Brain pericyte (primary cell): ENCODE results near the gene BCKDHB.
"Not testable (repeated sequence)": the region's sequence is repeated elsewhere in the genome, so short reads cannot be mapped to it uniquely, and the experiment has no call there.

ENCODE experiments used
- DNase-seq: peaks from one replicate; pipeline ENCODE4 v3.0.0-alpha.2; 2012; ENCODE audit warnings: low read depth, low spot score

Gene BCKDHB

DNA sequence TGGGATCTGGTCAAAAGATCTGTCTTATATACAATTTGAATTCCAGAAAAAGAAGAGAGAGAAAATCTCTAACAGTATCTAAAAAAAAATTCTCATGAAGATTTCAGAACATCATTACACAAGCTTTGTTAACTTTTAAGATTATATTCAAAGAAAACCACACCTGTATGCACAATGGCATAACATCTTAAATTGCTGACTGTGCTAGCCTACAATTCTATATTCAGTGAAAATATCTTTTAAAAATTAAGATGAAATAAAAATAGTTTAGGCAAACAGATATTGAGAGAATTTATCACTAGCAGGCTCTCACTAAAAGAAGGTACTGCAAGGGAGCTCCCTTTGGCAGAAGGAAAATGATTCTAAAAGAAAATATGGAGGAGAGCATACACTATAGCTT, 100.3 kb downstream of the BCKDHB start:
- no peak for DNase-seq

DNA sequence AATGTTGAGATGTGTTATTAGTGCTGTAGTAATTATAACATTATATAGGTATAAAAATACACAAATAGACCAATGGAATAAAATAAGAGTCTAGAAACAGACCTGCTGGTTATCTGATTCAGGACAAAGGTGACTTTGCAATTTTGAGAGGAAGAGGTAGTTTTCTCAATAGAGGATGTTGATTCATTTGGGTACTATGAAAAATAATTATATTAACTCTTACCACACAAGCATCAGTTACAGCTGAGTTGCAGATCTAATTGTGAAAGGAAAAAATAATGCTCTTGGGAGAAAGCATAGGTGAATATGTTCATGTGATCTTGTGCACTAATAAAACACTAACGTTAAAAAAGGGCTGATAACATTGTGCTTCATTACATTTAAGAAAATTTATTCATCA, 103.0 kb downstream of the BCKDHB start:
- DNase-seq = no peak

- DNase-seq = no peak
Measured at GRCh38 chr6:80210618-80211017, 104.1 kb downstream of the BCKDHB start.

- no peak for DNase-seq
Measured at GRCh38 chr6:80211286-80211685, 104.8 kb downstream of the BCKDHB start.

GRCh38 chr6:80211890-80212289, 105.4 kb downstream of the BCKDHB start:
- not testable (repeated sequence) for DNase-seq

- no peak for DNase-seq
Measured at GRCh38 chr6:80214436-80215022, 108.1 kb downstream of the BCKDHB start.

- DNase-seq = no peak
Measured at GRCh38 chr6:80215063-80215462, 108.6 kb downstream of the BCKDHB start.

DNA sequence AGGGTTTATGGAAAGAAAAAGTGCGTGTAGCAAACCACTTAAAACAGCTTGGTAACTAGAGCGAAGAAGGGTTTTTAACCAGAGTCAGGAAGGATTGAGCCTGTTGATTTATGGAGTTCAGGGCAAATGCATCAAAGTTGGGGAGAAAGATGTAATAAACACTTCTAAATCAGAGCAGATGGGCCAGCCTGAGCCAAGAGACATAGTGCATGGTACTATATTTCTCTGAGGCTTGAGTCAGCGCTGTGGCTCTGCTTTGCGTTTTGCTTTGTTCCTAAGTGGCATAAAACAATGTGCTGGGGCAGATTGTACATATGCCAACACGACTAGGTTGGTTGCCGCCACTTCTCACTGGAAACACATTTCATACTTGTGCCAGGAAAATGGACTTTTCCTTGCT, 111.3 kb downstream of the BCKDHB start:
- DNase-seq = no peak

GRCh38 chr6:80223743-80224212, 117.3 kb downstream of the BCKDHB start:
- no peak for DNase-seq

GRCh38 chr6:80226151-80226550, 119.7 kb downstream of the BCKDHB start:
- DNase-seq = no peak

DNA sequence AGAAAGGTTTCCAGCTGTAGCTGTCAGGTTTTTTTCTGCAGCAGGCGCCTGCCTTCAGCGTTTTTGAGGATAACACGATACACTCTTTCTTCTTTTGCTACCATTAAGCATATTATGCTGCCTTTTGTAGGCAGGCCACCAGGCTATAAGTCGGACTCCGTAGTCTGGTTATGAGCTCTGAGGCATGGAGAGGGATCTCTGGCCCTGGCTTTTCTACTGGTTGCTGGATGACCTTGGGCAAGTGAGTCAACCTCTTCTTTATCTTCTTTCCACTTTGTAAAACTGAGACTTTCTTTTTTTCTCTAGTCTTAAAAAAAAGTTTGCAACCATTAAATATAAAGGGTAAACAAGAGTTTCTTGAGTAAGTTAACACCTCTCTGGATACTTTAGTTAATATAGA, 120.2 kb downstream of the BCKDHB start:
- DNase-seq = no peak

DNA sequence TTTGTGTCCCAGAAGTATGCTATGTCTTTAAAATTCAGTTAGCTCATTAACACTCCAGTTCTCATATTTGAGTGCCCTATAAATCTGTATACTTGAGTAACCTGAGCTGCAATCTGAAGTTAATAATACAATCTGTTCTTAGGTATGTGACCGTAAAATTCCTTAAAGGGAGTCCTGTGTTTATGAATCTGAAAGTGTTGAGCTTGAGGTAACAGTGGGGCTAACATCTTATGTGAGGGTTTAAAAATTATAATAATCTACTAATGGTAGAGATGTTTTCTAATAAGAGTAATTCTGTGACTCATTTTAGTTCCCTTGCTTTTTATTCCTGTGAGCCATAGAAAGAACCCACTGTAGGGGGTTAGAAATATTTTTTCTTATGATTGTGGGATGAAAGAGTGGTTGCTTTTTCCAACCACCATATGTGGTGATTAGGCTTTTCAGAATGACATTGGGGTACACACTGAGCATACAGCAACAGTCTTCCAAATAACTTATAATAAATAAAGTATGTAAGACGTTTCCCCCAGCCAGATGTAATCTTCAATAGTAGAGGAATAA, 121.2 kb downstream of the BCKDHB start:
- no peak for DNase-seq

DNA sequence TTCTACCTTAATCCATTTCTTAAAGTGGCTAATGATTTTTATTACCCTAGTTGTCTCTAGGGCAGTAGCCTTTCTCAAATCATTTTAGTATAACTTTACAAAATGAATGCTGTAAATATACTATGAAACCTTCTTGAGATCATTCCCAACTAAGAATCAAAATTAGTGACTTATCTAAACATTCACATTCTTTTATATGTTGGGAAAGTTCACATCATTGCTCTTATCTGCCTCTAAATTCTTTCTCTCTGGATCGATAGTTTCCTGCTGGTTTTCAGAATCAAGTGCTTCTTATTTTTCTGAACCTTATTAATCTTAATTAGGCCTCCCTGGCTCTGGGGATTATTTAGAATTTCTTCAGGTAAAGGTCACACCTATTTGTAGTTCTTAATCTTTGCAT, 126.8 kb downstream of the BCKDHB start:
- no peak for DNase-seq

DNA sequence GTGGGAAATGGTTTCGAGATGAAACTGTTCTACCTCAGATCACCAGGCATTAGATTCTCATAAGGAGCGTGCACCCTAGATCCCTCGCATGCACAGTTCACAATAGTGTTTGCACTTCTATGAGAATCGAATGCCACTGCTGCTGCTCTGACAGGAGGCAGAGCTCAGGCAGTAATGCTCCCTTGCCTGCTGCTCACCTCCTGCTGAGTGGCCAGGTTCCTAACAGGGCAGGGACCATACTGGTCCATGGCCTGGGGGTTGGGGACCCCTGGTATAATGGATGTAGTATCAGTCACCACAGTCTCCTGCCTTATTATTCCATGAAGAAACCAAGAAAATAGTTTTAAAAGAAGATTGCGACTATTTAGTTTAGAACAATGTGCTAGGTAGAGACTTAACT, 127.5 kb downstream of the BCKDHB start:
- no peak for DNase-seq

- no peak for DNase-seq
Measured at GRCh38 chr6:80234401-80234800, 127.9 kb downstream of the BCKDHB start.

DNA sequence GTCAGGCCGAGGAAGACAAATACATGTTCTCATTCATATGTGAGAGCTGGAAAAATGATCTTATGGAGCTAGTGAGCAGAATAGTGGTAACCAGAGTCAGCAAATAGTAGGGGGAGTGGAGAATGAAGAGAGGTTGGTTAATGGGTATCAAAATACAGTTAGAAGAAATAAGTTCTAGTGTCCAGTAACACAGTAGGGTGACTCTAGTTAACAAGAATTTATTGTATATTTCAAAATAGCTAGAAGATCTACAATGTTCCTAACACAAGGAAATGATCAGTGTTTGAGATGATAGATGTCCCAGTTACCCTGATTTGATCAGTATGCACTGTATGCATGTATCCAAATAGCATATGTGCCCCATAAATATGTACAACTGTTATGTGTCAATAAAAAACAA, 128.4 kb downstream of the BCKDHB start:
- no peak for DNase-seq

DNA sequence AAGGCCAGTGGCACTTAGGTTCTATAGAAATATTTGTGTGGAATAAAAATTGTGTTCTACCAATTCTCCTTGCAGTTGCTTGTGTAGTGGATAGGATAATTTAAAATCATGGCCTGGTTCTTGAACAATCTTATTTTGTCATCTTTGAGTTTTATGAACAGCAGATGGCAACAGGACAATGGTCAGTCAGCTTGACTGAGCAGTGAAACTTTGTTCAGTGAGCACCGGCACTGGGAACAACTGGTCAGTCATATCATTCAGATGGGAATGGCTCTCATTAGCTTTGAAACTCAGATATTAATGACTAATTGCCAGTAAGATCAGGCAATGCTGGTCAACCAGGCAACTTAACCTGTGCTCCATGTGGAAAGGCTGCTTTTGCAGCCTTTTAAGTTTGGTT, 129.2 kb downstream of the BCKDHB start:
- DNase-seq = no peak

GRCh38 chr6:80238754-80239153, 132.3 kb downstream of the BCKDHB start:
- not testable (repeated sequence) for DNase-seq

DNA sequence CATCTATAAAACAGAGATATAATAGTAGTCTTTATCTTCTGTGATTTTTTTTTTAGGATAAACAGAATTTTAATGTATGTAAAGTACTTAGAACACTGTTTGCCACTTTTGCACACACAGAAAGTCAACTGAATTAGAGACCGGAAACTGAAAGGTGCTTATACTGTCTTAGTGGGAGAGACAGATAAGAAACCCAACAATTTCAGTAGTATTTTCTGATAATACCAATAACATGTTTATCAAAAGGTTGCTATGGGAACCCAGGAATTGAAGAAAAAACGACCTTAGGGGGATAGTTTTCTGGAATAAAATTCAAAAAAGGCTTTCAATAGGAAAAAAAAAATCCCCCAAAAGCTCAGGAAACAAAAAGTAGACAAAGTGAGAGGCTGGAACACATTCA, 138.6 kb downstream of the BCKDHB start:
- DNase-seq = no peak

DNA sequence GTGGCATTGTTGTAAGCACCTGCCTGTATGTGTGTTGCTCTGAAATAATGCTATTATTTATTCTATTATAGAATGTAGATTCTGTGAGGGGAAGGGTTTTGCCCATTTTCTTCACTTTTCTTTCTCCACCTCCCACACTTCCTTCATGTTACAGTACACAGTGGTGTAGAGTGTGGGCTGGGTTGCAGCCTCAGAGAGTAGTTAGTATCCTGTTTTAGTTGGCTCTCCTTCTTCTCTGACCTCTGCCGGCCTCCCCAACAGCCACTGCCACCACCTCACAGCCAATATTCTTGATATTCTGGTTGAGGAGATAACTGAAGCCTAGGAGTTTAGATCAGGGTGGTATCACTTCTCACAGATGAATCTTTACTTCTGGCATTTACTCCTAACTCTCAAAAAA, 143.4 kb downstream of the BCKDHB start:
- no peak for DNase-seq

GRCh38 chr6:80250391-80250997, 144.0 kb downstream of the BCKDHB start:
- no peak for DNase-seq

- no peak for DNase-seq
Measured at GRCh38 chr6:80251321-80251720, 144.8 kb downstream of the BCKDHB start.

DNA sequence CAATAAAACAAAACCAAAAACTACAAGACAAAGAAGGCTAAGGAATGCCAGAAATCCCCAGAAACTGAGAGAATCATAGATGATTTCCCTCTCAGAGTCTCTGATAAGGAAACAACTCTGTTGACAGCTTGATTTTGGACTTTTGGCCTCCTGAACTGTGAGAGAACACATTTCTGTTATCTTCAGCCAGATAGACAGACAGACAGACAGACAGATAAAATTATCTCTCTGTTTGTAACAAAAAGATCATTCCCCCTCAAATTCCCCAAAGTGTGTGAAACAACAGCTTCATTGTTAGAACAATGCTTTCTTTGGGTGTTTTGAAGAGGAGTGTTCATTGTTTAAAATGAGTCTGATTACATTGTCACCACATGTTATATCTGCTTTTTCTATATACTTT, 148.2 kb downstream of the BCKDHB start:
- DNase-seq = no peak
